HepG2 (cell line): Measurements from ENCODE around the gene RBM6. TPM values are rescaled to one million over a fixed set of nuclear protein-coding genes. Genes with fewer than 3 reads are reported as not detected.
A peak's percentile ranks its signal among the peaks of the same experiment; 100 is the strongest.

Experiments
- BORCS8-MEF2B ChIP-seq: sonication (generic); formaldehyde crosslinking; IDR thresholded peaks from 2 replicates; pipeline ENCODE4 v1.8.0; 2022; ENCODE audit warnings: mild to moderate bottlenecking, missing genetic modification reagents
- ERF ChIP-seq: IDR thresholded peaks from 2 replicates; pipeline ENCODE4 v1.6.1; 2018; ENCODE audit warnings: missing biosample characterization, missing genetic modification reagents
- GRHL1 ChIP-seq: sonication (generic); formaldehyde crosslinking; conservative IDR thresholded peaks from 2 replicates; pipeline ENCODE4 v1.8.0; 2022; ENCODE audit warnings: missing genetic modification reagents
- HMGA1 ChIP-seq: sonication (generic); formaldehyde crosslinking; conservative IDR thresholded peaks from 2 replicates; pipeline ENCODE4 v1.4.0; 2020; ENCODE audit warnings: missing genetic modification reagents
- HNF1B ChIP-seq: sonication (generic); formaldehyde crosslinking; IDR thresholded peaks from 2 replicates; pipeline ENCODE4 v1.5.1; 2020; ENCODE audit warnings: mild to moderate bottlenecking, moderate library complexity, missing genetic modification reagents
- KLF6 ChIP-seq: IDR thresholded peaks from 2 replicates; pipeline ENCODE4 v1.8.0; 2016; ENCODE audit warnings: missing biosample characterization, missing genetic modification reagents
- MYPOP ChIP-seq: sonication (generic); formaldehyde crosslinking; IDR thresholded peaks from 2 replicates; pipeline ENCODE4 v1.8.1; 2023; ENCODE audit warnings: mild to moderate bottlenecking, moderate library complexity, missing genetic modification reagents
- RARG ChIP-seq: sonication (generic); formaldehyde crosslinking; IDR thresholded peaks from 2 replicates; pipeline ENCODE4 v1.4.0; 2020; ENCODE audit warnings: low read depth, mild to moderate bottlenecking, missing genetic modification reagents
- SPEN ChIP-seq: sonication (generic); formaldehyde crosslinking; IDR thresholded peaks from 2 replicates; pipeline ENCODE4 v1.5.1; 2020; ENCODE audit warnings: low read depth, mild to moderate bottlenecking, missing genetic modification reagents
- TBP ChIP-seq: sonication (generic); formaldehyde crosslinking; IDR thresholded peaks from 2 replicates; pipeline ENCODE4 v1.5.0; 2020; ENCODE audit warnings: missing genetic modification reagents
- THRA ChIP-seq: sonication (generic); formaldehyde crosslinking; IDR thresholded peaks from 2 replicates; pipeline ENCODE4 v1.4.0; 2020; ENCODE audit warnings: missing genetic modification reagents, borderline replicate concordance
- ZBTB26 ChIP-seq: IDR thresholded peaks from 2 replicates; pipeline ENCODE4 v1.6.1; 2016; ENCODE audit warnings: missing compliant biosample characterization, missing genetic modification reagents, borderline replicate concordance
- ZBTB46 ChIP-seq: sonication (generic); formaldehyde crosslinking; IDR thresholded peaks from 2 replicates; pipeline ENCODE4 v1.4.0; 2020; ENCODE audit warnings: mild to moderate bottlenecking, missing genetic modification reagents, borderline replicate concordance
- ZNF800 ChIP-seq: sonication (generic); formaldehyde crosslinking; IDR thresholded peaks from 2 replicates; pipeline ENCODE4 v1.4.0; 2020; ENCODE audit warnings: missing genetic modification reagents
- ZSCAN9 ChIP-seq: IDR thresholded peaks from 2 replicates; pipeline ENCODE4 v1.6.1; 2016; ENCODE audit warnings: borderline replicate concordance
- polyA plus RNA-seq, 8 experiments: library from polyadenylated mRNA; depleted of rRNA in 3 of 8; stranded (reverse) in 7 of 8; unstranded in 1 of 8; fragments of >200 nt; fragmentation: Illumina TruSeq in 4 of 8; extraction: Trizol in 4 of 8; gene quantifications; 2 replicates each; pipeline versions ENCODE4 v1.2.1 to v1.2.3, GENCODE V29; 2011 to 2016; ENCODE audit warnings: low read depth in 4 of 8, missing spikeins in 1 of 8, mixed read lengths in 1 of 8; ENCODE audit not compliant: insufficient read depth in 1 of 8
- total RNA-seq, 5 experiments: library from RNA; depleted of rRNA; stranded (reverse); fragments of >200 nt; fragmentation: Illumina TruSeq; extraction: Trizol; gene quantifications; 2 replicates each; pipeline ENCODE4 v1.2.3, GENCODE V29; 2016; ENCODE audit warnings: low read depth in 1 of 5

The RBM6 gene
- total and polyA plus RNA-seq, 2 of the 13 experiments (the other 11 are each of a cell fraction or from before 2014, with no cell fraction given): 72.7 to 86.1 TPM

- TF ChIP-seq HNF1B (peak; percentile 74; the same call in 1 of the 2 replicates), SPEN (CRISPR knock-in tag) (peak; percentile 75), THRA (no peak; the same call in 1 of the 2 replicates), RARG (CRISPR knock-in tag) (no peak), TBP (CRISPR knock-in tag) (0 out of 2 replicates have a peak, but pooled peaks have one; percentile 22), ZBTB46 (CRISPR knock-in tag) (no peak), KLF6 (CRISPR knock-in tag) (no peak), MYPOP (peak; percentile 74; the same call in 1 of the 2 replicates), BORCS8-MEF2B (no peak; the same call in 1 of the 2 replicates), ZBTB26 (CRISPR knock-in tag) (peak; percentile 88), ERF (CRISPR knock-in tag) (peak; percentile 90), HMGA1 (no peak), ZNF800 (CRISPR knock-in tag) (peak; percentile 72), ZSCAN9 (CRISPR knock-in tag) (no peak), GRHL1 (CRISPR knock-in tag) (no peak)
Observed at GRCh38 chr3:49929291-49930167, 10.4 kb upstream of the RBM6 start, which contains the start of gene MON1A (continued).
